GM12801 (cell line): ENCODE measurements around the gene RALY.

ENCODE experiments used
- TF ChIP-seq, protein P1 (sequence below): IDR thresholded peaks from one replicate; pipeline ENCODE4 v1.5.1; 2011; ENCODE audit warnings: control low read depth; ENCODE audit not compliant: insufficient read length; ENCODE audit errors: extremely low read depth

RALY gene

DNA sequence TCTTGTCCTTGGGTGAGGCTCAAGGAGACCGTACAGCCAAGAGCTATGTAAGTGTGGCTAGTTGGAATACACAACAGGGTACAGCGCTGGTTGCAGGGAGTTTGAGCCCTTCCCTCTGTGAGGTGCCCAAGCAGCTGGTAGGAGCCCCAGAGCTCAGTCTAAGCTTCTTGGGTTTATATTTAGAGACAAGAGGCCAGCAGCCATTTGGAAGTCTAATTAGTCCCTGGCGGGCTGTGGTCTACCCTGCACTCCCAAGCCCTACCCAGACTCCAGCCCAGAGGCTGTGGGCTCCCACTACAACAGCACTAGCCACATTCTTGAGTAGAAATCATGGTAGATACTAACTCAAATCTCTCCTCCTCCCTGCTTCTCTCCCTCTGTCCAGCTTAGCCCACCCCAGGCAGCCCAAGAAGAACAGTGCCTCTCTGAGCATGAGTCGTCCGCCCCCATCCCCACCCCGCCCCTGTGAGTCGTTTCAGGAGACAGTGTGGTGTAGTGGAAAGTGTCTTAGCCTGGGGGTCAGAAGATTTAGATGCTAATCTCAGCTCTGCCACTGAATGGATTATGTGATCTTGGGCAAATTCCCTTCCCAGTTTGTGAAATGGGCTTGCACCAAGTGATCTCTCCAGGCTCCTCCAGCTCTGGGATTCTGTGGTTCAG lies 80.5 kb downstream of the RALY start:
- TF ChIP-seq, protein P1, sequence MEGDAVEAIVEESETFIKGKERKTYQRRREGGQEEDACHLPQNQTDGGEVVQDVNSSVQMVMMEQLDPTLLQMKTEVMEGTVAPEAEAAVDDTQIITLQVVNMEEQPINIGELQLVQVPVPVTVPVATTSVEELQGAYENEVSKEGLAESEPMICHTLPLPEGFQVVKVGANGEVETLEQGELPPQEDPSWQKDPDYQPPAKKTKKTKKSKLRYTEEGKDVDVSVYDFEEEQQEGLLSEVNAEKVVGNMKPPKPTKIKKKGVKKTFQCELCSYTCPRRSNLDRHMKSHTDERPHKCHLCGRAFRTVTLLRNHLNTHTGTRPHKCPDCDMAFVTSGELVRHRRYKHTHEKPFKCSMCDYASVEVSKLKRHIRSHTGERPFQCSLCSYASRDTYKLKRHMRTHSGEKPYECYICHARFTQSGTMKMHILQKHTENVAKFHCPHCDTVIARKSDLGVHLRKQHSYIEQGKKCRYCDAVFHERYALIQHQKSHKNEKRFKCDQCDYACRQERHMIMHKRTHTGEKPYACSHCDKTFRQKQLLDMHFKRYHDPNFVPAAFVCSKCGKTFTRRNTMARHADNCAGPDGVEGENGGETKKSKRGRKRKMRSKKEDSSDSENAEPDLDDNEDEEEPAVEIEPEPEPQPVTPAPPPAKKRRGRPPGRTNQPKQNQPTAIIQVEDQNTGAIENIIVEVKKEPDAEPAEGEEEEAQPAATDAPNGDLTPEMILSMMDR, result no peak

DNA sequence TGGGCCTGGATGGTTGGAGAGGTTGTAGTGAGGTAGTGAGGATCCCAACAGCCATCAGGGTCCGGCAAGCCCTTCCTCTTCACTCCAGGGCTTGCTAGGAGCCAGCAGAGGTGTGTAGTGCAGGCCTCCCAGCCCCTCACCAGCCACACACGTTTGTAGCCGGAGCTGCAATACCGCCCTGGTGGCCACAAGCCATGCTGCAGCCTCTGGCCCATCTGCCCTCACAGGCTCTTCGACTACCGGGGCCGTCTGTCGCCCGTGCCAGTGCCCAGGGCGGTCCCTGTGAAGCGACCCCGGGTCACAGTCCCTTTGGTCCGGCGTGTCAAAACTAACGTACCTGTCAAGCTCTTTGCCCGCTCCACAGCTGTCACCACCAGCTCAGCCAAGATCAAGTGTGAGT lies 81.9 kb downstream of the RALY start:
- TF ChIP-seq, protein P1, result no peak

DNA sequence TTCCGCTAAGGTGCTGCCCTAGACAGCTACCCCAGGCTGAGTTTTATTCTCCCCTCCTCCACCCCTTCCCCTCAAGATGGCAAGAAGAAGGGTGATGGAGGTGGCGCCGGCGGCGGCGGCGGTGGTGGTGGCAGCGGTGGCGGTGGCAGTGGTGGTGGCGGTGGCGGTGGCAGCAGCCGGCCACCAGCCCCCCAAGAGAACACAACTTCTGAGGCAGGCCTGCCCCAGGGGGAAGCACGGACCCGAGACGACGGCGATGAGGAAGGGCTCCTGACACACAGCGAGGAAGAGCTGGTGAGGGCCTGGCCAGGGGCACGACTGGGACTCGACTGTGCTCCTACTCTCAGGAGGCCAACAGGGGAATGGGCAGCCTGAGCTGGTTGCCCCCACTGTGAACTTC lies 83.2 kb downstream of the RALY start:
- TF ChIP-seq, protein P1, result no peak

DNA sequence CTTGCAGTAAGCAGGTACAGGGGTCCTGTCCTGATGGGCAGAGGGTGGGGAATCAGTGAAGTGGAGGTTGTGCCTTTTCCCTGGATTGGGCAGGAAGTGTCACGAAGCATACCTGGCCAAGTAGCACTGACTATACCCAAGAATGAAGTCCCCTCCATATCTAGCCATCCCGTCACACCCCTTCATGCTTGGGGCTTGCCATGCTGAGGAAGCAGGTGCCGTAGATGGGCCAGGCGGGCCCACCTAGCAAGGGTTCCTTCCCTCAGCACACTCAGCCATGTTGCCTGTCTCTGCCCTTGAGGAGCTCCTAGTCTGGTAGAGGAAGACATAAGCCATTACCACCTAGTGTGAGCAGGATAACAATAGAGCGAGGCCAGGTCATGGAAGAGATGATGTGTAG lies 84.8 kb downstream of the RALY start:
- TF ChIP-seq, protein P1, result no peak

DNA sequence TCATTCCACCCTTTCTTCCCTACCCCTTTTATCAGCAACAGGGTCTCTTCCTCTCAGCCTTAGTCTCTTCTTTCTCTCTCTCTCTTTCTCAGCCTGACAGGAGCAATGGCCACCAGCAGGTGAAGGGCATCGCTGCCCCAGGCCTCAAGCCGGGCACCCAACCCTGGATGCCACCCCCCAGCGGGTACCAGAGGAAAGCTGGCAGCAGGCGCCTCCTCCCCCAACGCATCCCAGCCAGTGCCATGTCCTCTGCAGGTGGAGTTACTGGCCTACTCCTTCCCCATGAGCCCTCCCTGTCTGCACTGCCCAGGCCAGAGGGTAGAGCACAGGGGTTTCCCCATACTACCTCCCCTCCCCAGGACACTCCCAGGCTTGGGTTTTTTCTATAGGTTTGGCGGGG lies 86.1 kb downstream of the RALY start:
- TF ChIP-seq, protein P1, result no peak

DNA sequence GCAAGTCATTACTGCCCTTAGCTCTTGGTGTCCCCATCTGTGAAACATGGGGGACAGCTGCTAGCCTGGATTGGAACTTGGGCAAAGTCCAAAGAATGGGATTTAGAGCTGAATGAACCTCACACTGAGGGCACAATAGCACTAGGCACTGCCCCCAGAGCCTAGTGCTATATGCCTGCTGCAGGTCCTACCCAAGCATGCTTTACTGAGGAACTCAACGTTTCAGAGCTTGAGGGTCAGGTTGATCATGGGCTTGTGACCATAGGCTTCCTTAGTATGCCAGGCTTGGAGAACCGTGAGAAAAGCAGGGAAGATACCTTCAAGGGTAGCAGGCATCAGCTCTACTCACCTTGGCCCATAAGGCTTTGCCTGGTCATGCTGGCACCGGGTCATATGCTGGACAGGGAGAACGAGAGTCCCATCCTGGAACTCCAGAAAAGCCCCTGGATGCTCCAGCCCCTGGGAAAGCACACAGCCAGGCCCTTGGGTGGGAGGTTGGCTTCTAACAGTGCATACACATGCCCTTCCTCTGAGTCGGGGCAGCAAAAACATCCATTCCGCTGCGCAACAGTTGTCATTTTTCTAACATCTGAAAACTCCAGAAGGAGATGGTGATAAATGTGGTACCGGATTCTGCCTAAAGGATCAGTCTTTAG lies 88.6 kb downstream of the RALY start:
- TF ChIP-seq, protein P1, result no peak

DNA sequence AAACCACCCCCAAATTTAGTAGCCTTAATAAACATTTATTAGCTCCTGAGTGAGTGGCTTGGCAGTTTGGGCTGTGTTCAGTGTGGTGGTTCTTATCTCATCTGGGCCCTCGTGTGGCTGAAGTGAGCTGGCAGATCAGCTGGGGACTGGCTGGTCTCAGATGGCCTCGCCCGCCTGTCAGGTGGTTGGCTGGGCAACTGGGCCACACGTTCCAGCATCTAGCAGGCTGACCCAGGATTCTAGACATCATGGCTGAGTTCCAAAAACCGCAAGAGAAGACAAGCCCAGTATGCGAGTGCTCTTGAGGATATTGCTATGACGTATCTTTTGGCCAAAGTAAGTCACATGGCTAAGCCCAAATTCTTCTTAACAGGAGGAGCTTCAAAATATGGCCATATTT lies 89.4 kb downstream of the RALY start:
- TF ChIP-seq, protein P1, result no peak
